ENCODE data around the gene TXNDC17.
"Not testable (repeated sequence)": the region's sequence is repeated elsewhere in the genome, so short reads cannot be mapped to it uniquely, and the experiment has no call there.

Gene TXNDC17

GRCh38 chr17:6684881-6685767 lies 44.3 kb downstream of the TXNDC17 start:
- no peak for DNase-seq

- no peak for DNase-seq
Measured at GRCh38 chr17:6686026-6686425, 45.2 kb downstream of the TXNDC17 start.

GRCh38 chr17:6688944-6689343 lies 48.1 kb downstream of the TXNDC17 start:
- no peak for DNase-seq

GRCh38 chr17:6690641-6691040 lies 49.8 kb downstream of the TXNDC17 start:
- DNase-seq, result no peak

- no peak for DNase-seq
Measured at GRCh38 chr17:6691546-6691945, 50.7 kb downstream of the TXNDC17 start.

- not testable (repeated sequence) for DNase-seq
Measured at GRCh38 chr17:6691958-6692357, 51.1 kb downstream of the TXNDC17 start.
